Hematopoietic multipotent progenitor cell (in vitro differentiated cells): ENCODE measurements around the gene HIBADH. TPM values are rescaled to one million over a fixed set of nuclear protein-coding genes. Genes with fewer than 3 reads are reported as not detected.
"Not testable (repeated sequence)": the region's sequence is repeated elsewhere in the genome, so short reads cannot be mapped to it uniquely, and the experiment has no call there.

ENCODE experiments used
- DNase-seq, 3 donors: peaks; one replicate each; pipeline ENCODE4 v3.0.0-alpha.2; 2011 to 2015; ENCODE audit warnings: low read depth in 2 of 3, low spot score in 2 of 3
- total RNA-seq: library from RNA; depleted of rRNA; stranded (reverse); fragments of >200 nt; gene quantifications from one replicate; pipeline ENCODE4 v1.2.3, GENCODE V29; 2012

Gene HIBADH
- total RNA-seq, 1 donor, result 14.3 TPM

GRCh38 chr7:27605689-27606269, 56.9 kb downstream of the HIBADH start:
- peak in 2 of 3 donors; percentile 2 to 29 for DNase-seq

- no peak for DNase-seq
Observed at GRCh38 chr7:27605283-27605682, 57.4 kb downstream of the HIBADH start.

GRCh38 chr7:27603813-27604212, 58.9 kb downstream of the HIBADH start:
- no peak for DNase-seq

- no peak for DNase-seq
Observed at GRCh38 chr7:27602766-27603165, 59.9 kb downstream of the HIBADH start.

- DNase-seq, result no peak
Observed at GRCh38 chr7:27601217-27601616, 61.5 kb downstream of the HIBADH start.

GRCh38 chr7:27600247-27600646, 62.4 kb downstream of the HIBADH start:
- no peak for DNase-seq

GRCh38 chr7:27595009-27595408, 67.7 kb downstream of the HIBADH start:
- DNase-seq, result no peak

- no peak for DNase-seq
Observed at GRCh38 chr7:27593226-27593625, 69.5 kb downstream of the HIBADH start.

- no peak for DNase-seq
Observed at GRCh38 chr7:27590416-27590815, 72.3 kb downstream of the HIBADH start.

GRCh38 chr7:27587429-27587828, 75.3 kb downstream of the HIBADH start:
- no peak for DNase-seq

- no peak for DNase-seq
Observed at GRCh38 chr7:27586825-27587224, 75.9 kb downstream of the HIBADH start.

GRCh38 chr7:27585781-27586447, 76.8 kb downstream of the HIBADH start:
- DNase-seq, result no peak

GRCh38 chr7:27581906-27582305, 80.8 kb downstream of the HIBADH start:
- no peak for DNase-seq

- DNase-seq, result no peak
Observed at GRCh38 chr7:27581119-27581518, 81.6 kb downstream of the HIBADH start.

- no peak for DNase-seq
Observed at GRCh38 chr7:27579565-27579964, 83.1 kb downstream of the HIBADH start.

GRCh38 chr7:27578169-27578568, 84.5 kb downstream of the HIBADH start:
- not testable (repeated sequence) for DNase-seq

- peak in 2 of 3 donors; percentile 26 to 68 for DNase-seq
Observed at GRCh38 chr7:27576360-27576944, 86.2 kb downstream of the HIBADH start.

GRCh38 chr7:27575613-27576012, 87.1 kb downstream of the HIBADH start:
- peak in 2 of 3 donors; percentile 5 to 8 for DNase-seq

- no peak for DNase-seq
Observed at GRCh38 chr7:27569106-27569505, 93.6 kb downstream of the HIBADH start.

GRCh38 chr7:27567266-27567665, 95.4 kb downstream of the HIBADH start:
- DNase-seq, result no peak

GRCh38 chr7:27564881-27565482, 97.7 kb downstream of the HIBADH start:
- no peak for DNase-seq

GRCh38 chr7:27560706-27561235, 101.9 kb downstream of the HIBADH start:
- no peak for DNase-seq
